Measurements from ENCODE around the gene BSN. TPM values are rescaled to one million over a fixed set of nuclear protein-coding genes. Genes with fewer than 3 reads are reported as not detected.

Gene BSN
- total and polyA plus RNA-seq, 2 experiments from 2014 or later, result 0.50 to 5.1 TPM

GRCh38 chr3:49719214-49719884 lies 165.1 kb downstream of the BSN start, which contains the start of gene AMIGO3:
Gene AMIGO3, minus strand, starts transcription at chr3:49719684. Its CDS starts 219 bp downstream, at chr3:49719465.
- Histone ChIP-seq H3K9me2 (ENCODE audit: insufficient read depth) (no peaks in the 10 kb centered on the region), H2AFZ (0 out of 2 replicates have a peak within 1 kb of the TSS, but pooled peaks have one; percentile 56), H3K36me3 (ENCODE audit: insufficient read depth) (peaks cover 5% of the 10 kb centered on the region; the same call in 1 of the 2 replicates), H3F3A (replicated peaks; ENCODE audit: low read depth) (peaks cover 9% of the 10 kb centered on the region), H3K27me3 (ENCODE audit: insufficient read depth) (no peaks in the 10 kb centered on the region), H3K79me2 (replicated peaks; ENCODE audit: insufficient read depth) (no peaks in the 10 kb centered on the region; the same call in 1 of the 2 replicates), H3K4me1 (ENCODE audit: insufficient read depth) (no peaks in the 10 kb centered on the region; the same call in 1 of the 2 replicates), H3K4me3 (peak within 1 kb of the TSS; percentile 77), H4K20me1 (replicated peaks; ENCODE audit: insufficient read depth) (peaks cover 7% of the 10 kb centered on the region; the same call in 1 of the 2 replicates), H3K27ac (ENCODE audit: low read depth) (peak within 1 kb of the TSS; percentile 27; the same call in 1 of the 2 replicates), H3K4me2 (peak within 1 kb of the TSS; percentile 95)
- Mint-ChIP-seq H3K9me3 (peaks cover 6% of the 10 kb centered on the region; the same call in 1 of the 3 replicates), H3K4me1 (peaks cover 19% of the 10 kb centered on the region), H3K27ac (peak within 1 kb of the TSS; percentile 88), H3K36me3 (ENCODE audit: low read depth) (peaks cover 25% of the 10 kb centered on the region), H3K4me3 (peak within 1 kb of the TSS; percentile 85), H3K27me3 (ENCODE audit: insufficient read depth, low read depth, poor library complexity) (peaks cover 40% of the 10 kb centered on the region)
- DNase-seq (ENCODE audit: low spot score), result peak; percentile 99
- no peak for TF ChIP-seq NANOG (IDR thresholded peaks at IDR 0.05; ENCODE audit: borderline replicate concordance)
- TF ChIP-seq STAT1 (IDR thresholded peaks at IDR 0.05; ENCODE audit: unreplicated experiment), result no peak
- TF ChIP-seq ETS1 (IDR thresholded peaks at IDR 0.05), result peak; percentile 17; the same call in 1 of the 2 replicates
- TF ChIP-seq JUNB (IDR thresholded peaks at IDR 0.05; ENCODE audit: unreplicated experiment), result no peak
- no peak for TF ChIP-seq CREB1 (CRISPR knock-in tag; IDR thresholded peaks at IDR 0.05; ENCODE audit: low read depth)
- no peak for TF ChIP-seq ZNF114 (CRISPR knock-in tag; IDR thresholded peaks at IDR 0.05)
- TF ChIP-seq REST (IDR thresholded peaks at IDR 0.05; ENCODE audit: unreplicated experiment), result no peak
- TF ChIP-seq EZH2phosphoT487 (IDR thresholded peaks at IDR 0.05; ENCODE audit: unreplicated experiment), result no peak
- TF ChIP-seq ZNF331 (CRISPR knock-in tag; IDR thresholded peaks at IDR 0.05; ENCODE audit: low read depth), result no peak
- TF ChIP-seq EZH2 (IDR thresholded peaks at IDR 0.05; ENCODE audit: low read depth, unreplicated experiment), result no peak
- peak; percentile 93 for TF ChIP-seq POLR2AphosphoS5 (IDR thresholded peaks at IDR 0.05; ENCODE audit: low read depth)
- TF ChIP-seq CTCF (conservative IDR thresholded peaks at IDR 0.05; ENCODE audit: low read depth in 2 of 2), result peak; percentile 36 to 41
- TF ChIP-seq ZNF462 (CRISPR knock-in tag; IDR thresholded peaks at IDR 0.05), result no peak
- peak; percentile 58 for ATAC-seq
